H1 (cell line): ENCODE results near the gene ST13. TPM values are rescaled to one million over a fixed set of nuclear protein-coding genes. Genes with fewer than 3 reads are reported as not detected.

Source experiments
- CTCF ChIA-PET: fragments of 300-600 bp; sonication (Branson Sonifier 250); formaldehyde crosslinking; loops from one replicate; lab custom pipeline; 2021; ENCODE audit not compliant: partially characterized antibody; lab: Charles Lee
- POLR2A ChIA-PET: fragments of 300-600 bp; sonication (Branson Sonifier 250); formaldehyde crosslinking; loops from one replicate; lab custom pipeline; 2021; ENCODE audit warnings: inconsistent platforms; ENCODE audit not compliant: partially characterized antibody; lab: Charles Lee
- DNase-seq, 2 experiments: peaks; one replicate each; pipeline versions ENCODE4 v3.0.0 to v3.0.0-alpha.2; 2010 to 2022; ENCODE audit warnings: low spot score in 2 of 2, low read depth in 1 of 2, mixed read lengths in 1 of 2
- FAIRE-seq: peaks from 2 replicates; lab custom pipeline; 2011; peaks lifted over from hg19 to GRCh38; lab: Jason Lieb, UNC
- H2AFZ ChIP-seq: 2 replicates; pipeline ENCODE4 v1.8.1; 2012; ENCODE audit warnings: low read length, inconsistent platforms
- H2AK5ac ChIP-seq: 2 replicates; pipeline ENCODE4 v1.6.1; 2013; ENCODE audit warnings: low read depth, low read length
- H2BK120ac ChIP-seq: replicated peaks from 2 replicates; pipeline ENCODE3; 2013; ENCODE audit warnings: low read depth, low read length, inconsistent platforms
- H2BK12ac ChIP-seq: 2 replicates; pipeline ENCODE4 v1.6.1; 2013; ENCODE audit warnings: low read depth, low read length
- H2BK15ac ChIP-seq: 2 replicates; pipeline ENCODE4 v1.6.1; 2013; ENCODE audit warnings: low read length
- H2BK20ac ChIP-seq: 2 replicates; pipeline ENCODE4 v1.6.1; 2013; ENCODE audit warnings: low read length
- H2BK5ac ChIP-seq: 2 replicates; pipeline ENCODE4 v1.6.1; 2013; ENCODE audit warnings: low read depth, low read length
- H3K14ac ChIP-seq: 2 replicates; pipeline ENCODE4 v1.6.1; 2013; ENCODE audit warnings: inconsistent platforms; ENCODE audit not compliant: insufficient read length
- H3K18ac ChIP-seq: 2 replicates; pipeline ENCODE4 v1.6.1; 2013; ENCODE audit warnings: low read length; ENCODE audit errors: extremely low read depth
- H3K23ac ChIP-seq: 2 replicates; pipeline ENCODE4 v1.6.1; 2013; ENCODE audit warnings: inconsistent platforms; ENCODE audit not compliant: insufficient read length
- H3K23me2 ChIP-seq: 2 replicates; pipeline ENCODE4 v1.6.1; 2013; ENCODE audit warnings: low read depth, low read length
- H3K27ac ChIP-seq: 2 replicates; pipeline ENCODE4 v1.6.1; 2011; ENCODE audit warnings: low read depth, low read length, inconsistent platforms
- H3K27me3 ChIP-seq, 4 experiments: replicated peaks in 1 of 4; 1 replicate in 1 of 4; 2 replicates in 3 of 4; pipeline versions ENCODE4 v1.6.1 to v1.8.1; 2011 to 2013; ENCODE audit warnings: low read length in 3 of 4, mild to moderate bottlenecking in 3 of 4, inconsistent platforms in 2 of 4, mixed read lengths in 2 of 4, moderate library complexity in 1 of 4; ENCODE audit not compliant: control insufficient read depth in 3 of 4, insufficient read depth in 3 of 4; ENCODE audit errors: extremely low read depth in 1 of 4
- H3K36me3 ChIP-seq, 4 experiments: 2 replicates each; pipeline versions ENCODE4 v1.6.1 to v1.8.1; 2011 to 2013; ENCODE audit warnings: mild to moderate bottlenecking in 4 of 4, low read length in 3 of 4, moderate library complexity in 2 of 4, control low read depth in 1 of 4, inconsistent platforms in 1 of 4; ENCODE audit not compliant: insufficient read depth in 4 of 4, control insufficient read depth in 2 of 4
- H3K4ac ChIP-seq: replicated peaks from 2 replicates; pipeline ENCODE3; 2013; ENCODE audit warnings: low read length, low read depth, mixed read lengths, inconsistent platforms; ENCODE audit not compliant: insufficient read length
- H3K4me1 ChIP-seq, 4 experiments: replicated peaks in 1 of 4; 1 replicate in 1 of 4; 2 replicates in 3 of 4; pipeline versions ENCODE4 v1.6.1 to v1.8.1; 2011 to 2013; ENCODE audit warnings: low read length in 3 of 4, inconsistent platforms in 2 of 4, mixed read lengths in 1 of 4; ENCODE audit not compliant: insufficient read depth in 4 of 4, control insufficient read depth in 3 of 4
- H3K4me2 ChIP-seq, 2 experiments: 2 replicates each; pipeline versions ENCODE4 v1.6.1 to v1.8.1; 2011 to 2013; ENCODE audit warnings: low read depth in 2 of 2, low read length in 2 of 2, control low read depth in 1 of 2, inconsistent platforms in 1 of 2, mild to moderate bottlenecking in 1 of 2; ENCODE audit not compliant: insufficient read depth in 1 of 2
- H3K4me3 ChIP-seq, 4 experiments: fragments of 200-600, 300-600 bp in 1 of 4; sonication (generic), shearing (Covaris generic), sonication (Bioruptor Twin) in 1 of 4; 2 replicates each; pipeline versions ENCODE4 v1.5.1 to v1.8.1; 2011 to 2016; ENCODE audit warnings: low read length in 4 of 4, low read depth in 3 of 4, control low read depth in 2 of 4, inconsistent platforms in 2 of 4, mild to moderate bottlenecking in 2 of 4, mixed read lengths in 1 of 4, moderate library complexity in 1 of 4; ENCODE audit not compliant: insufficient read depth in 2 of 4; ENCODE audit errors: extremely low read depth in 1 of 4
- H3K56ac ChIP-seq: replicated peaks from 2 replicates; pipeline ENCODE3; 2013; ENCODE audit warnings: low read depth, mild to moderate bottlenecking, mixed read lengths, low read length, inconsistent platforms; ENCODE audit not compliant: insufficient read length
- H3K79me1 ChIP-seq: 2 replicates; pipeline ENCODE4 v1.6.1; 2013; ENCODE audit warnings: low read depth, low read length, control low read depth
- H3K79me2 ChIP-seq, 2 experiments: 2 replicates each; pipeline versions ENCODE4 v1.6.1 to v1.8.1; 2012 to 2013; ENCODE audit warnings: low read length in 2 of 2, mild to moderate bottlenecking in 2 of 2, inconsistent platforms in 1 of 2; ENCODE audit not compliant: insufficient read depth in 2 of 2, control insufficient read depth in 1 of 2
- H3K9ac ChIP-seq, 4 experiments: replicated peaks in 1 of 4; 1 replicate in 1 of 4; 2 replicates in 3 of 4; pipeline versions ENCODE4 v1.6.1 to v1.8.1; 2011 to 2013; ENCODE audit warnings: low read depth in 3 of 4, low read length in 3 of 4, control low read depth in 2 of 4, mild to moderate bottlenecking in 2 of 4, moderate library complexity in 2 of 4, inconsistent platforms in 1 of 4; ENCODE audit errors: extremely low read depth in 1 of 4
- H3K9me3 ChIP-seq, 2 experiments: 2 replicates each; pipeline versions ENCODE4 v1.6.1 to v1.8.1; 2012 to 2013; ENCODE audit warnings: mild to moderate bottlenecking in 2 of 2, moderate library complexity in 2 of 2, control low read depth in 1 of 2, inconsistent platforms in 1 of 2, low read depth in 1 of 2, low read length in 1 of 2, mixed read lengths in 1 of 2; ENCODE audit not compliant: insufficient read depth in 2 of 2
- H4K20me1 ChIP-seq, 2 experiments: replicated peaks in 1 of 2; 2 replicates each; pipeline versions ENCODE3 to v1.8.1; 2011 to 2013; ENCODE audit warnings: inconsistent platforms in 2 of 2, low read length in 2 of 2, mild to moderate bottlenecking in 1 of 2; ENCODE audit not compliant: insufficient read depth in 2 of 2, control insufficient read depth in 1 of 2
- H4K5ac ChIP-seq: 2 replicates; pipeline ENCODE4 v1.6.1; 2013; ENCODE audit warnings: low read length, low read depth, mixed read lengths, inconsistent platforms; ENCODE audit not compliant: insufficient read length
- H4K8ac ChIP-seq: 2 replicates; pipeline ENCODE4 v1.8.0; 2013; ENCODE audit warnings: mild to moderate bottlenecking, moderate library complexity, low read length, inconsistent platforms; ENCODE audit not compliant: insufficient read depth; ENCODE audit errors: extremely low read depth
- H4K91ac ChIP-seq: replicated peaks from 2 replicates; pipeline ENCODE3; 2013; ENCODE audit warnings: low read length, mixed read lengths, inconsistent platforms; ENCODE audit not compliant: insufficient read length
- CREB1 ChIP-seq: IDR thresholded peaks from 2 replicates; pipeline ENCODE4 v1.6.1; 2012; ENCODE audit warnings: inconsistent platforms
- CTBP2 ChIP-seq: IDR thresholded peaks from 2 replicates; pipeline ENCODE4 v1.7.0; 2011; ENCODE audit warnings: borderline replicate concordance, mild to moderate bottlenecking, moderate library complexity, mixed read lengths, low read length; ENCODE audit not compliant: insufficient read depth, insufficient read length
- FOSL1 ChIP-seq: IDR thresholded peaks from 2 replicates; pipeline ENCODE4 v1.6.1; 2011; ENCODE audit warnings: mild to moderate bottlenecking, low read depth, low read length, moderate library complexity; ENCODE audit not compliant: insufficient read depth
- HDAC6 ChIP-seq: IDR thresholded peaks from one replicate; pipeline ENCODE4 v1.7.1; 2012; ENCODE audit warnings: low read depth, mild to moderate bottlenecking, inconsistent platforms, low read length, moderate library complexity
- MAX ChIP-seq: IDR thresholded peaks from 2 replicates; pipeline ENCODE4 v1.6.1; 2012; ENCODE audit warnings: inconsistent platforms
- POLR2AphosphoS5 ChIP-seq: IDR thresholded peaks from 2 replicates; pipeline ENCODE4 v1.6.1; 2011; ENCODE audit warnings: low read depth, low read length
- POU5F1 ChIP-seq: IDR thresholded peaks from 2 replicates; pipeline ENCODE4 v1.6.1; 2011; ENCODE audit warnings: low read depth, mild to moderate bottlenecking, low read length, moderate library complexity
- SP2 ChIP-seq: IDR thresholded peaks from 2 replicates; pipeline ENCODE4 v1.6.1; 2012; ENCODE audit warnings: mild to moderate bottlenecking, low read length, inconsistent platforms
- WGBS, 2 experiments: shearing (Covaris generic) in 1 of 2; methylation state at CpG; one replicate each; pipeline versions ENCODE4 v1.1.6 to v1.1.7; 2013 to 2015; ENCODE audit warnings: low lambda C conversion rate in 2 of 2, mixed read lengths in 2 of 2, inconsistent platforms in 1 of 2, low coverage in 1 of 2, missing lambda C conversion rate in 1 of 2; ENCODE audit not compliant: insufficient replicate concordance in 2 of 2, insufficient coverage in 1 of 2, insufficient read length in 1 of 2; ENCODE audit errors: extremely low coverage in 1 of 2, missing lambda C conversion rate in 1 of 2; 5-methylcytosine and 5-hydroxymethylcytosine counted together
- polyA plus RNA-seq, 7 experiments: library from polyadenylated mRNA; depleted of rRNA in 3 of 7; stranded (reverse) in 5 of 7; unstranded in 2 of 7; fragments of >200 nt in 5 of 7; fragments of 200-250 nt in 2 of 7; gene quantifications; 1 replicate in 5 of 7; 2 replicates in 1 of 7; 4 replicates in 1 of 7; pipeline versions ENCODE4 v1.2.1 to v1.2.3, GENCODE V29; 2011 to 2013; ENCODE audit warnings: missing spikeins in 2 of 7, mixed read lengths in 2 of 7
- total RNA-seq: library from RNA; stranded (reverse); fragmentation: NEBNext Ultra II Directional; extraction: Animal tissue kit (Norgen Biotek cat#: 25700); gene quantifications from 2 replicates; pipeline ENCODE4 v1.2.1, GENCODE V29; 2021

Gene ST13
- total and polyA plus RNA-seq, 2 of the 8 experiments (the other 6 are each of a cell fraction or from before 2014, with no cell fraction given), result 52.0 to 305 TPM

- Histone ChIP-seq H2BK15ac (no peak overlapping the region), H4K5ac (peak overlapping the region; percentile 65), H4K20me1 (no peaks in the 10 kb centered on the region), H3K23me2 (peaks cover 2% of the 10 kb centered on the region; the same call in 1 of the 2 replicates), H3K27me3 (no peaks in the 10 kb centered on the region), H3K23ac (no peak overlapping the region), H3K14ac (no peak overlapping the region), H3K4me1 (peaks cover 0 to 1% (median 0%) of the 10 kb centered on the region in 4 experiments; a peak in 3 of 7 replicates), H3K4me3 (peak overlapping the region; percentile 21 to 98 (median 42); a peak in 7 of 8 replicates), H3K36me3 (peaks cover 0 to 23% (median 10%) of the 10 kb centered on the region in 4 experiments; a peak in 4 of 8 replicates), H3K9ac (peak overlapping the region in 3 of 4 experiments; percentile 12 to 36 (median 30); a peak in 4 of 7 replicates), H2AK5ac (no peak overlapping the region), H2BK20ac (no peak overlapping the region), H2BK120ac (no peak overlapping the region), H4K91ac (no peak overlapping the region), H3K18ac (no peak overlapping the region), H3K79me1 (peaks cover 9% of the 10 kb centered on the region), H3K27ac (no peak overlapping the region), H3K79me2 (peaks cover 5 to 36% of the 10 kb centered on the region in 2 experiments; a peak in 3 of 4 replicates), H2AFZ (peak overlapping the region; percentile 66), H4K8ac (no peak overlapping the region), H3K4me2 (peak overlapping the region; percentile 68 to 71), H3K4ac (no peak overlapping the region), H3K56ac (peak overlapping the region; percentile 22), H2BK5ac (no peak overlapping the region), H2BK12ac (no peak overlapping the region), H3K9me3 (no peaks in the 10 kb centered on the region)
- DNase-seq (no peak), FAIRE-seq (no peak)
- TF ChIP-seq FOSL1 (no peak), MAX (no peak), POLR2AphosphoS5 (no peak), CTBP2 (no peak), SP2 (no peak), CREB1 (no peak), POU5F1 (no peak), HDAC6 (no peak)
- 31% methylated on average over 4 of the region's 4 CpGs; no CpG with 5 or more reads in 1 of the 2 experiments for WGBS, 2 experiments
- POLR2A ChIA-PET, result interaction anchor here (1.0 to 3.0 kb wide), 6 partner anchors 8 to 135 kb away, joined by 3 to 16 read pairs (median 5); partner anchors contain the start of genes ST13 and XPNPEP3
- CTCF ChIA-PET, result interaction anchor here (0.6 to 1.1 kb wide), 2 partner anchors 11 to 105 kb away, joined by 3 read pairs; no protein-coding TSS in a partner anchor
Measured at GRCh38 chr22:40819599-40820140, 36.8 kb downstream of the ST13 start.
